GM19240 (cell line): ENCODE data around the gene PPP1R12A.
"Not testable (repeated sequence)": the region's sequence is repeated elsewhere in the genome, so short reads cannot be mapped to it uniquely, and the experiment has no call there.

Experiments
- DNase-seq: peaks from one replicate; pipeline ENCODE4 v3.0.0; 2011; ENCODE audit warnings: low spot score; ENCODE audit not compliant: insufficient read length

PPP1R12A gene

DNA sequence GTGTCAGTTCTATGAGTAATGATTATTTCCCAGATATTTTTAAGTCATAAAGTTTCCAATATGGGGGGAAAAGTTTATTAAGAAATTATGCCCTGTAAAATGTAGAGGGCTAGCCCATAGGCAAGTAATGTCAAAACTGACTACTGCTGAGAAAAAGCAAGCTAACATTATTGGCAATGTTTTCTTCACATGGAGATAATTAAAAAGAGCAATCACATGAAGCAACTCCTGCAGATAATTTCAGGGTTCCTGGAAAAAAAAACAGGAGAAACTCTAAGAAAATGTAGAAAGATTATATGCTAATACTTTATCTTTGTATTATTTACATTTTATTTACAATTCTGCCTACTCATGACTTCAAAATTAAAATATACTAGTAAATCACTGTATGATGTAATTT, 39.8 kb downstream of the PPP1R12A start:
- no peak for DNase-seq

DNA sequence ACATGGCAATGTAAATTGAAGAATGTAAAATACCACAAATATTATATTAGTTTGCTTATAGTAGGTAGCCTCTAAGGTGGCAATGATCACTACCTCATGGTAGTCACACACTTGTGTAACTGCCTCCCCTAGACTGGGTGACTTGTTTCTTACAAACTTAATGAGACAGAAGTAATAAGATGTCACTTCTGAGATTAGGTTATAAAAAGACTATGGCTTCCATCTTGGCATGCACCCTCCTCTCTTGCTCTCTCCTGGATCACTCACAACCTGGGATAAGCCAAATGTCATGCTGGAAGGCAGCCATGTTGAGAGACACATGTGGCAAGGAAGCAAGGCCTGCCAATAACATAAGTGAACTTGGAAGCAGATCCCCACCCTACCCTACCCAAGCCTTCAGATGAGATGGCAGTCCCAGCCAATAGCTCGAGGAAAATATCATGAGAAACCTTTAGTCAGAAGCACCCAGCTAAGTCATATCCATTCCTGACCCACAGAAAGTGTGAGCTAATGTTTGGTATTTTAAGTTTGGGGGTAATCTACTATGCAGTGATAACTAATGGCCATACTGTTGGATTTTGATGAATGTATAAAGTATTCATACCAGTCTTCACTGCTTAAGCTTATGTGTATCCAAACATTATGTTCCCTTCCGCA, 43.3 kb downstream of the PPP1R12A start:
- DNase-seq = no peak

DNA sequence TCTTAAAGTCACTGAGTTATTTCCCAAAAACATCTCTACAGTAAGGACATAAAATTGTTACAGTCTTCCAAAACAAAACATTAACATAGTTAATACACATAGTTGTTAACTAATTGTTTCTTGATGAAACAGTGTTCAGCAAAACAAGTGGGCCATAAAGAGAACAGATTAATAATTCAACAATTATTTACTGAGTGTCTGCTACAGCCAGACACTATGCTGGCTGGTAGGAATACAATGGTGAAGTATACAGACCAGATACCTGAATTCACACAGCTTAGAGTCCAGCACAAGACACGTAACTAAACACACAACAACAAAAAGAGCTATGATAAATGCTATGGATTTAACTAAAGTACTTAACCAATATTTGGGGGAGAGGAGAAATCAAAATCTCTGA, 47.0 kb downstream of the PPP1R12A start:
- no peak for DNase-seq

DNA sequence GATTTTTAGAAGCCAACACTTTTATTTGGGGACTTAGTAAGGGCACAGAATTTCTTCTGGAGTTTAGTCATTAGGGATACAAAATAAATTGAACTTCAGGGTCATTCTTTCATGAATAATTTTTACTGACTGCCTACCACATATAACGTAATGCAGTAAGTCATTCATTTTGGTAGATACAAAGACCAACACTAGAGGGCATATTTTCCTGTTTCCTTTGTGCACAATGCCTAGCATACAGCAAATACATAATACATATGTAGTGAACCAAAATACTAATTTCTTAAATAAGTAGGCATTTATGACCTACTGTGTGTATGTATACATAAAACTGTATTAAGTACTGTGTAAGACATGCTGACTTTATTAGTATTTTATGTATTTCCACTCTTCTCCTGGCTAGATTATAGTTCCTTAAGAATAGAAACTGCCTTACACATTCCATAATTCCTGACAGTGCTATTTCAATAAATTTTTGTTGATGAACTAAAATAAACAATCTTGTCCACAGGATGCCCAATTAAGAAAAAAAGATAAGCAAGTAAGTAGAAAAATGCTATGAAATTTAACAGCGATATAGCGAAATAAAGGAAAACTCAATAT, 47.9 kb downstream of the PPP1R12A start:
- DNase-seq = no peak

DNA sequence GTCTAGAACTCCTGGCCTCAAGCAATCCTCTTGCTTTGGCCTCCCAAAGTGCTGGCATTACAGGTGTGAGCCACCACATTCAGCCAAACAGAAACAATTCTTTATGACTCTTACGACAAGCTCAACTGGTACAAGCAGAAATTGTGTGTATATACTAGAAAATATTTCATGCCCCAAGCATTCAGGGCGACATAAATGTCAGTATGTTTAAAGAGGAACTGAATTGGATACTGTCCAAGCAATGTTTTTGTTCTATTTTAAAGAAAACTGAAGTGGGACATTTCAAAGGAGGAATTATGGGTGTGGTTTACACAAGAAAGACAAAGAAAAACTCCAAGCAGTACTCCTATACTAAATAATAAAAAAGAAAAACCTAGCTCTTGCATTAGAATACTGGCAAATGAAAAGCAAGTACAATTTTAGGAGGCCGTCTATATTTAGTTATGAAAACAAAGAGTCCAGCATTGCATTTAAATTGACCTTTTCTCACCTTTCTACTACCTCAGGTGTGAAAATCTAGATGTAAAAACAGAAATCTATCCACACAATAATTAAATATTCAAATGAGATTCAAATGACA, 48.9 kb downstream of the PPP1R12A start:
- no peak for DNase-seq

DNA sequence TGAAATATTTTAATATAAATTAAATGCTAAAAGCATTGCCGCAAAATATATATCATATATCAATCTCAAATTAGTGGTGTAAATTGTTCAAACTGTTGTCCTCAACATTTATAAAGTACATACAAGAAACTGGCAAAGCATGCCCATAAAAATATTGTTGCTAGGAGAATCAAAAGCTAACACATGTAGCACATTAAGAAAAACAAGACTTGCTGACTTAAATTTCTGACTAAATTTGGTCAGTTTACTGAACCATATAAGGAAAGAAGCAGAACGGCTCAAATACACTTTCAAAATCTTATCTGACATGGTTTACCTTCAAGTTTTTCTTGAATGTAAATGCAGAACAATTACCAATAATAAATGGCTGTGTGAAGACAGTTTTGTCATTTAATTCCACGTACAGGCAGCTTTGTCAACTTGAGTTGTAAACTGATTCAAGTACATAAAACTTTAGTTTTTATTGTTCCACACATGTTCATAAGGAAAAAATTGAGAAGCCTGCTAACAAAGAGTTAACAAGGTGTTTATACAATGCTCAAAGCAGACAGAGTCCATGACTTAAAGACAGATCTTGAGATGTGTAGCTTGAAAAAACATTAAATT, 50.4 kb downstream of the PPP1R12A start:
- DNase-seq = no peak

DNA sequence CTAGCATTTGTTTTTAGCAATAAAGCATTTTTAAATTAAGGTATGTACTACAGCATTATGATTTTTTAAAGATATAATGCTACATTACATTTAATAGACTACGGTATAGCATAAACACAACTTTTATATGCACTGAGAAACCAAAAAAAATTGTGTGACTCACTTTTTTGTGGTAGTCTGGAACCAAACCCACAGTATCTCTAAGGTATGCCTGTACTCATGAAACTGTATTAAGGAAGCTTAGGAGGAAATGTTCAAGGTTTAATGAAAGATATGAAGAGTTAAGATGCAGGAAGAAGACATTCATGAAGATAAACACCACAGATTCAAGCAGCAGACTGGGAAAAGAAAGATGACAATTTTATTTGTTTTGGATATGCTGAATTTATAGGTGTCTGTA, 51.7 kb downstream of the PPP1R12A start:
- DNase-seq = no peak

DNA sequence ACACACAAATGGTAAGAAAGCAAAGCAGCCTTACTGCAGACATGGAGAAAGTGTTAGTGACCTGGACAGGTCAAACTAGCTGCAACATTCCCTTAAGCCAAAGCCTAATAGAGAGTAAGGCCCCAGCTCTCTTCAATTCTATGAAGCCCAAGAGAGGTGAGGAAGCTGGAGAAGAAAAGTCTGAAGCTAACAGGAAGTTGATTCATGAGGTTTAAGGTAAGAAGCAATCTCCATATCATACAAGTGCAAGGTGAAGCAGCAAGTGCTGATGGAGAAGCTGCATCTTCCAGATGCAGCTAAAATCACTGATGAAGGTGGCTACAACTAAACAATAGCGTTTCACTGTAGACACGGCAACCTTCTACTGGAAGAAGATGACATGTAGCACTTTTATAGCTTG, 53.5 kb downstream of the PPP1R12A start:
- no peak for DNase-seq

DNA sequence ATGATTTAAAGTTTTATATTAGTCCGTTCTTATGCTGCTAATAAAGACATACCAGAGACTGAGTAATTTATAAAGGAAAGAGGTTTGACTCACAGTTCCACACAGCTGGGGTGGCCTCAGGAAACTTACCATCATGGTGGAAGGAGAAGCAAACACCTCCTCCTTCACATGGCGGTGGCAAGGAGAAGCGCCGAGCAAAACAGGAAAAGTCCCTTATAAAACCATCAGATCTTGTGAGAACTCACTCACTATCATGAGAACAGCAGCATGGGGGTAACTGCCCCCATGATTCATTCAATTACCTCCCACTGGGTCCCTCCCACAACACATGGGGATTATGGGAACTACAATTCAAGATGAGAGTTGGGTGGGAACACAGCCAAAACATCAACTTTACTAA, 56.4 kb downstream of the PPP1R12A start:
- not testable (repeated sequence) for DNase-seq

DNA sequence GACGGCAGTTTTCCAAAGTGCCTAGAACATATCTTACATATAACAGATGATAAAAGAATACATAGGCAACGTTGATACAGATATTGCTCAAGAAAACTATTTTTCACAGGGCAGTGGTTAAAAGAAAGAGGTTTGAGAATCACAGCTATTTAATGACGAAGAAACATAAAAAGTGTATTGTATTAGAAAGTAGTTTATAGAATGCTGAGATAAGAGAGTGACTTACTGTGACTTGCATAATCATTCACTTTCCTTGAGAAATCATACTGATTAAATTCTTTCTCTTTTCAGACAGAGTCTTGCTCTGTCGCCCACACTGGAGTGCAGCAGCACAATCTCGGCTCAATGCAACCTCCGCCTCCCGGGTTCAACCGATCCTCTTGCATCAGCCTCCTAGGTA, 57.7 kb downstream of the PPP1R12A start:
- DNase-seq = no peak

DNA sequence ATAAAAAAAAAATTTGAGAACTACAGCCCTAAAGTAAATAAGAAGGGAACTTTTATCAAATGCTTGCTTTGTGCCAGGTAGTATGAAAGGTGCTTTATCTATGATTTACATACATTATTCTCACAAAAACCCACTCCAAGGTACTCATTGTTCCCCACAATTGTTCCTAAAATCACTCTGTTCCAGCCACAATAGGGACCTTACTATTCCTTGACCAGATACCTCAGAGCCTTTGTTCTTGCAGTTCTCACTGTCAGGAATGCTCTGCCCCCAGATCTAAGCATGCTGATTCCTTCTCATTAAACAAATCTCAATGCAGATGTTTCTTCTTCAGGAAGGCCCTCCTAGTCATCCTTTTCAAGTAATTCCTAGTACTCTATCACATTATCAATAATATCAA, 60.2 kb downstream of the PPP1R12A start:
- DNase-seq = no peak

DNA sequence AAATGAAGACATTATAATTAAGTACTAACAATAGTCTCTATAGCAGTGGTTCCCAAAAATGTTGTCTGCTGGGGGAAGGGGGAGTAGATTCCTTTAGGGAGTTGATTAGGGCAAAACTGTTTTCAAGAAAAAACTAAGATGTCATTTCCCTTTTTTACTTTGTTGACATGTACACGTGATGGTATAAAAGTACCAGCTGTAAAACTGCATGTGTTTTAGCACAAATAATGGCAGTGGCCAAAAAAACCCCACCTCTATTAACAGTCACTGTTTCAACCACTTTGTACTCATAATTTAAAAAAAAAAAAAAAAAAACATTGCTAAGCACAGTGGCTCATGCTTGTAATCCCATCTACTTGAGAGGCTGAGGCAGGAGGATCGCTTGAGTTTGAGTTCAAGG, 61.7 kb downstream of the PPP1R12A start:
- no peak for DNase-seq

DNA sequence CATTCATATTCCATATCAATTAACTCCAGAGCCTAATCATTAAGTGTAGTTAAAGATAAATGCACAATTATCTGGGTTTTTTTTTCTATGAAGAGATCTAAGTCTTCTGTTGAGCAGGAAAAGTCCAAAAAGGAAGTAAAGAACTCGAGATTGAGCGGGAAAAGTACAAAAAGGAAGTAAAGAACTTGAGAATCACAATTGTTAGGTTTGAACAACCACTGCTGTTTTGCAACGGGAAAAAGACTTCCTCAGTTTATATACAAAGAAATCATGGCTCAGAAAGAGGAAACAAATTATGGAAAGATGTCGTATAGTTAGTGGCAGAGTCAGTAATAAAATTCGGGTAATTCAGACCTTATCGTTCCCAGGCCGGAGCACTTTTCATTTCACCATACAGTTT, 63.3 kb downstream of the PPP1R12A start:
- no peak for DNase-seq

DNA sequence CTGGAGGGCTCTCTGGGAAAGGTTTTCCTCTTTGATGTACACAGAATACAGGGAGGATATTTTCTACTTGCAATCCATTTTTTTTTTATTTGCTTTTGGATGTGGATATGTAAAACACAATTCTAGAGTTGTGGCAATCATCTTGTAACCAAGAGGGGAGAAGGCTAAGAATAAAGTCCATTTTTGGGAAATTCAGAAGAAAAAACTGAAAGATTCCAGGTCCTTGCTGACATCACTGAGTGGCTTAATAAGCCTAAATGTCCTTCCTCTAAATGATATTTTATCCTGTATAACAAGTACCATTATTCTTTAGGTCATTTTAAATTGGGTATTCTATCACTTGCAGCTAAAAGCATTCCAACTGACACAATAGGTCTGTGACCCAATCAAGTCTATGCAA, 64.0 kb downstream of the PPP1R12A start:
- no peak for DNase-seq

DNA sequence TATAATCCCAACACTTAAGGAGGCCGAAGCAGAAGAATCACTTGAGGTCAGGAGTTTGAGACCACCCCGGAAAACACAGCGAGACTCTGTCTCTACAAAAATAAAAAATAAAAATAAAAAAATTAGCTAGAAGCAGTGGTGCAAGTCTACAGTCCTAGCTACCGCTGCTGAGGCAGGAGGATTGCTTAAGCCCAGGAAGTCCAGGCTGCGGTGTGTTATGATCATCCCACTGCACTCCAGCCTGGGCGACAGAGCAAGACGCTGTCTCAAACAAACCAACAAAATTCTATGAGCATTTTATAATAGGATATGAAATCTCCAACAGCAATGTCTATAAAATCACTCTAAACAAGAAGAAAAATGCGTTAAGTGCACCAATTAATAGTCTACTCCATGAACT, 75.3 kb downstream of the PPP1R12A start:
- no peak for DNase-seq

DNA sequence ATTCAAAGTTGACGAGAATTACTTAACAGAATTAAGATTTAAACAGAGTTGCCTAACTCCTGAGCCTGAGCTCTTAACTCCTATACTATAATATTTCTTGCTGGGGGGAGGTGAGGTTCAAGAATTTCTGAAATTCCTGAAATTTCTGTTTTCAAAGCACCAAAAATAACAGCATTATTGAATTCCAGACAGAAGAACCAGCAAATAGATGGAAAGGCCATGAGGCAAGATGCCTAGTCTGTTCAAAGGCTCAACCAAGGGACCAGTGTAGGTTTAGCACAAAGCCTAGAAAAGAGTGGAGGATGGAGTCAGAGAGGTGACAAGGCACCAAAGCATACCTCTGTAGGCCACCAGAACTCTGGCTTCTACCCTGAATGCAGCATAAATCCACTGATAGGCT, 76.4 kb downstream of the PPP1R12A start:
- DNase-seq = no peak

DNA sequence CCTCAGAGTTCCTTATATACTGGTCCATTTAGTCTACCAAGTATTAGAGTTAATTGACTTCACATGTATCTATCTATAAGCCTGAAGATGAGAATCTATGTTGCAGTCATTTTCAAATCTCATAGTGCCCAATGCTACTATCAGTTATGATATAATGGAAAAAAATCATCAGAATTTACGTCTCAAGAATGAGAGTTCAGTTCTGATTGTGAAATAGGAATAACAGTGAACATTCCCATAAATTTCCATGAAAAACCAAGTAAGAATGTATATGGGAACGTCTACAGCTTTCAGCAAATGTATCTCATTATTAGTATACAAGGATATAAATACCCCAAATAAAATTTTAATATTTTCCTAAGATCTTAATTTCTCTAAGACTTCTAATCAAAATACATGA, 77.2 kb downstream of the PPP1R12A start:
- no peak for DNase-seq

DNA sequence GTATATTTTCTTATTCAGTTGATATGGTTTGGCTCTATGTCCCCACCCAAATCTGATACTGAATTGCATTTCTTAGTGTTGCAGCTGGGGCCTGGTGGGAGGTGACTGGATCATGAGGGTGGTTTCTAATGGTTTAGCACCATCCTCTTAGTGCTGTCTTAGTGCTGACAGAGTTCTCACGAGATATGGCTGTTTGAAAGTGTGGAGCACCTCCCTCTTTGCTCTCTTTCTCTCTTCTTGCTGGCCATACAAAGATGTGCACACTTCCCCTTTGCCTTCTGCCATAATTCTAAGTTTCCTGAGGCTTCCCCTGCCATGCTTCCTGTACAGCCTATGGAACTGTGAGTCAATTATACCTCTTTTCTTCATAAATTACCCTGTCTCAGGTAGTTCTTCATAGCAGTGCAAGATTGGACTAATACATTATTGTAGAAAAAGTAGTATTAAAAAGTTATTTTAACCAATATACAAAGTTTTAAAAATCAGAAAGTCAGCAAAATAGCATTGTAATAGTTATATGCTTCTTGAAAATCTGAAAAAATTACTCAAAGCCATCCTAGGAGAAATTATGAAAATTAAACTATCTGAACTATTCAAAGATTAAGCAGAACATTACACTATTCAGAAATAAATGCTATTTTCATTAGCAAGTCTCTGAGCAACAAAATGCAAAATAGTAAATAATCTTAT, 84.1 kb downstream of the PPP1R12A start:
- DNase-seq = no peak

DNA sequence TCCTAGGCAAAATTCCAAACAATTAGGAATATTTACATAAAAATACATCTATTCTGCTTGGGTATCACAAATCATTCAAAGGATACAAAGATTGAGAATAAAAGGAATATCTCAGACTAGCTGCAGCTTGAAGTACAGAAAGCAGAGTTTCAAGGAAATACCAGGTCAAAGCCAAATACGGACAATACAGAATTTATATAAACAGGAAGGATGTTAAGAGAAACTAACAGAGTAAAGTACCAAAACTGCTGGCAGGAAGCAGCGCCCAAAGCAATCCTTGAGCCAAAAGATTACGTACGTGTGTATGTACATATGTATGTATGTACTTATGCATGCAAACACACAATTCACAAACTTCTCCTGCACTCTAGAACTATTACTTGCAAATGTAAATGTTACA, 86.6 kb downstream of the PPP1R12A start:
- DNase-seq = no peak

DNA sequence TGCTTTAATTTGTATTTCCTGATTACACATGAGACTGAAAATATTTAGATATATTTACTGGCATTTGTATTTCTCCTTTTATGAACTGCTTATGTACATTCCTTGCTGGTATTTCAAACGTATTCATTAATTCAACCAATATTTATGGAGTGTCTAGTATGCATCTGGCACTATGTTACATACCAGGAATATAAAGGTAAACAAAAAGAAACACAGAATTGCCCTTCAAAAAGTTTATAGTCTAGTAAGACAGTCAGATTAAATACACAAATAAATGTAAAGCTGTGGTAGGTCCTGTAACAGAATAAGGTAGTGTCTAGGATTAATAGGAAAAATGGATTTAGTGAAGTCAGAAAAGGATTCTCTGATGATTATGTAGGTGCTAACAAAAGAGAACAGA, 87.5 kb downstream of the PPP1R12A start:
- DNase-seq = no peak

DNA sequence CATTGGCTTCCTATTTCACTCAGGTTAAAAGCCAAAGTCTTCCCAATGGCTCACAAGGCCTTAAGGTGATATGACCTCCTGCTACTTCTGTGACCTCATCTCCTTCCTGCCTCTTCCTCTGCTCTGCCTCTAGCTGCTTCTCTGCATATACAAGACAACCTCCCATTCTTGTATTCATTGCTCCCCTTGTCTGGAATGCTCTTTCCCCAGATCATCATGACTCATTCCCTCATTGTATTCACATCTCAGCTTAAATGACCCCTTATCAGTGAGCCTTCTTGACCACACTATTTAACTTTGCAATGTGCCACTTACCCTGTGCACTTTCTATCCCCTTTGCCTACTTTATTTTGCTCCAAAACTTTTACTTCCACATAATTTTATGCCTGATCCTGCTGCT, 90.2 kb downstream of the PPP1R12A start:
- no peak for DNase-seq

DNA sequence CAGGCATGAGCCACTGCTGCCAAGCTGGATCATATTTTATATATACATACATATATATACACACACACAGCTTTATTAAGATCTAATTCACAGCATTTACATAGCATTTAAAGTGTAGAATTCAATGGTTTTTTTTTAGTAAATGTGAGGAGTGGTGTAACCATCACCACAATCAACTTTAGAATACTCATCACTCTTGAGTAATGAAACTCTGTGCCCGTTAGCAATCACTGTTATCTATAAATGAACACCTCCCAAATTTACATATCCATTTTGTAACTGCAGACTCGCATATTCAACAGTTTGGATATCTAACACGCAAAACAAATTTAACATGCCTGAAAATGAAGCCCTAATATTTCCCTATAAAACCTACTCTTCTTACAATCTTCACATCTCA, 90.9 kb downstream of the PPP1R12A start:
- DNase-seq = no peak
